Measurements from ENCODE around the gene ENTPD5. TPM values are rescaled to one million over a fixed set of nuclear protein-coding genes. Genes with fewer than 3 reads are reported as not detected.

ENTPD5 gene
- total and polyA plus RNA-seq, 4 donors, result 38.1 to 276 (median 76.5) TPM

DNA sequence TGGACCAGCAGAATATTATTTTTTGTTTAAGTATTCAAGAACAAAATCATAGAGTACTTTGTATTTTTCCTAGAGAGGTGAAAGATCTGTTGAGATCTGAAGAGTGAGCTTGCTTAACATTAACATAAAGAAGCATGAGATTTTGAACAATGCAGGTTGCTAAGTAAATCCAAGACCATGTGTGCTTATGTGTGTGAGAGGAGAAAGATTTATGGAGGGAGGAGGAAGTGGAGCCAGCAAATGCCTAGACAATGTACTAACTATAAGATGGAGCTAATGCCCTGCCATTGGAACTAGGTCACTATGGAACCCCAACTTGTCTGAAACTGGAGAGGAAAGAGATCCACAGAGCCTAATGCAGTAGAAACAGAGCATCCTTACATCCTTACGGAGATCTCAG lies 82.5 kb downstream of the ENTPD5 start:
- Histone ChIP-seq H3K36me3 (ENCODE audit: control insufficient read depth in 4 of 4, insufficient read depth in 3 of 4, low read depth in 1 of 4, low read length in 3 of 4) (peaks cover 0 to 41% (median 24%) of the 10 kb centered on the region in 4 donors), H3K9ac (ENCODE audit: low read depth in 1 of 2, low read length in 2 of 2) (no peak overlapping the region), H3K4me3 (ENCODE audit: low read depth in 1 of 3, low read length in 3 of 3) (no peak overlapping the region), H3K27me3 (ENCODE audit: control insufficient read depth in 4 of 4, insufficient read depth in 4 of 4, low read length in 3 of 4) (no peaks in the 10 kb centered on the region), H3K4me1 (ENCODE audit: control insufficient read depth in 4 of 4, insufficient read depth in 4 of 4, low read length in 3 of 4) (no peaks in the 10 kb centered on the region), H3K9me3 (ENCODE audit: control insufficient read depth in 4 of 4, low read length in 3 of 4) (no peaks in the 10 kb centered on the region), H3K27ac (ENCODE audit: low read depth in 1 of 2, low read length in 2 of 2) (no peak overlapping the region)
- TF ChIP-seq, protein P1, sequence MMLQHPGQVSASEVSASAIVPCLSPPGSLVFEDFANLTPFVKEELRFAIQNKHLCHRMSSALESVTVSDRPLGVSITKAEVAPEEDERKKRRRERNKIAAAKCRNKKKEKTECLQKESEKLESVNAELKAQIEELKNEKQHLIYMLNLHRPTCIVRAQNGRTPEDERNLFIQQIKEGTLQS (IDR thresholded peaks at IDR 0.05), result no peak
- TF ChIP-seq RXRA (IDR thresholded peaks at IDR 0.05) (no peak), YY1 (IDR thresholded peaks at IDR 0.05) (no peak), HNF4G (IDR thresholded peaks at IDR 0.05) (no peak), RAD21 (IDR thresholded peaks at IDR 0.05) (no peak)
- TF ChIP-seq, protein P2, sequence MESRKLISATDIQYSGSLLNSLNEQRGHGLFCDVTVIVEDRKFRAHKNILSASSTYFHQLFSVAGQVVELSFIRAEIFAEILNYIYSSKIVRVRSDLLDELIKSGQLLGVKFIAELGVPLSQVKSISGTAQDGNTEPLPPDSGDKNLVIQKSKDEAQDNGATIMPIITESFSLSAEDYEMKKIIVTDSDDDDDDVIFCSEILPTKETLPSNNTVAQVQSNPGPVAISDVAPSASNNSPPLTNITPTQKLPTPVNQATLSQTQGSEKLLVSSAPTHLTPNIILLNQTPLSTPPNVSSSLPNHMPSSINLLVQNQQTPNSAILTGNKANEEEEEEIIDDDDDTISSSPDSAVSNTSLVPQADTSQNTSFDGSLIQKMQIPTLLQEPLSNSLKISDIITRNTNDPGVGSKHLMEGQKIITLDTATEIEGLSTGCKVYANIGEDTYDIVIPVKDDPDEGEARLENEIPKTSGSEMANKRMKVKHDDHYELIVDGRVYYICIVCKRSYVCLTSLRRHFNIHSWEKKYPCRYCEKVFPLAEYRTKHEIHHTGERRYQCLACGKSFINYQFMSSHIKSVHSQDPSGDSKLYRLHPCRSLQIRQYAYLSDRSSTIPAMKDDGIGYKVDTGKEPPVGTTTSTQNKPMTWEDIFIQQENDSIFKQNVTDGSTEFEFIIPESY (IDR thresholded peaks at IDR 0.05), result no peak
- TF ChIP-seq, protein P3, sequence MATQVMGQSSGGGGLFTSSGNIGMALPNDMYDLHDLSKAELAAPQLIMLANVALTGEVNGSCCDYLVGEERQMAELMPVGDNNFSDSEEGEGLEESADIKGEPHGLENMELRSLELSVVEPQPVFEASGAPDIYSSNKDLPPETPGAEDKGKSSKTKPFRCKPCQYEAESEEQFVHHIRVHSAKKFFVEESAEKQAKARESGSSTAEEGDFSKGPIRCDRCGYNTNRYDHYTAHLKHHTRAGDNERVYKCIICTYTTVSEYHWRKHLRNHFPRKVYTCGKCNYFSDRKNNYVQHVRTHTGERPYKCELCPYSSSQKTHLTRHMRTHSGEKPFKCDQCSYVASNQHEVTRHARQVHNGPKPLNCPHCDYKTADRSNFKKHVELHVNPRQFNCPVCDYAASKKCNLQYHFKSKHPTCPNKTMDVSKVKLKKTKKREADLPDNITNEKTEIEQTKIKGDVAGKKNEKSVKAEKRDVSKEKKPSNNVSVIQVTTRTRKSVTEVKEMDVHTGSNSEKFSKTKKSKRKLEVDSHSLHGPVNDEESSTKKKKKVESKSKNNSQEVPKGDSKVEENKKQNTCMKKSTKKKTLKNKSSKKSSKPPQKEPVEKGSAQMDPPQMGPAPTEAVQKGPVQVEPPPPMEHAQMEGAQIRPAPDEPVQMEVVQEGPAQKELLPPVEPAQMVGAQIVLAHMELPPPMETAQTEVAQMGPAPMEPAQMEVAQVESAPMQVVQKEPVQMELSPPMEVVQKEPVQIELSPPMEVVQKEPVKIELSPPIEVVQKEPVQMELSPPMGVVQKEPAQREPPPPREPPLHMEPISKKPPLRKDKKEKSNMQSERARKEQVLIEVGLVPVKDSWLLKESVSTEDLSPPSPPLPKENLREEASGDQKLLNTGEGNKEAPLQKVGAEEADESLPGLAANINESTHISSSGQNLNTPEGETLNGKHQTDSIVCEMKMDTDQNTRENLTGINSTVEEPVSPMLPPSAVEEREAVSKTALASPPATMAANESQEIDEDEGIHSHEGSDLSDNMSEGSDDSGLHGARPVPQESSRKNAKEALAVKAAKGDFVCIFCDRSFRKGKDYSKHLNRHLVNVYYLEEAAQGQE (IDR thresholded peaks at IDR 0.05), result no peak
- TF ChIP-seq, protein P4, sequence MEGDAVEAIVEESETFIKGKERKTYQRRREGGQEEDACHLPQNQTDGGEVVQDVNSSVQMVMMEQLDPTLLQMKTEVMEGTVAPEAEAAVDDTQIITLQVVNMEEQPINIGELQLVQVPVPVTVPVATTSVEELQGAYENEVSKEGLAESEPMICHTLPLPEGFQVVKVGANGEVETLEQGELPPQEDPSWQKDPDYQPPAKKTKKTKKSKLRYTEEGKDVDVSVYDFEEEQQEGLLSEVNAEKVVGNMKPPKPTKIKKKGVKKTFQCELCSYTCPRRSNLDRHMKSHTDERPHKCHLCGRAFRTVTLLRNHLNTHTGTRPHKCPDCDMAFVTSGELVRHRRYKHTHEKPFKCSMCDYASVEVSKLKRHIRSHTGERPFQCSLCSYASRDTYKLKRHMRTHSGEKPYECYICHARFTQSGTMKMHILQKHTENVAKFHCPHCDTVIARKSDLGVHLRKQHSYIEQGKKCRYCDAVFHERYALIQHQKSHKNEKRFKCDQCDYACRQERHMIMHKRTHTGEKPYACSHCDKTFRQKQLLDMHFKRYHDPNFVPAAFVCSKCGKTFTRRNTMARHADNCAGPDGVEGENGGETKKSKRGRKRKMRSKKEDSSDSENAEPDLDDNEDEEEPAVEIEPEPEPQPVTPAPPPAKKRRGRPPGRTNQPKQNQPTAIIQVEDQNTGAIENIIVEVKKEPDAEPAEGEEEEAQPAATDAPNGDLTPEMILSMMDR (IDR thresholded peaks at IDR 0.05; ENCODE audit: low read depth, low read length, missing input control), result no peak
- no peak for DNase-seq (ENCODE audit: low spot score)
- 97% methylated on average over 1 of the region's 1 CpG for WGBS

DNA sequence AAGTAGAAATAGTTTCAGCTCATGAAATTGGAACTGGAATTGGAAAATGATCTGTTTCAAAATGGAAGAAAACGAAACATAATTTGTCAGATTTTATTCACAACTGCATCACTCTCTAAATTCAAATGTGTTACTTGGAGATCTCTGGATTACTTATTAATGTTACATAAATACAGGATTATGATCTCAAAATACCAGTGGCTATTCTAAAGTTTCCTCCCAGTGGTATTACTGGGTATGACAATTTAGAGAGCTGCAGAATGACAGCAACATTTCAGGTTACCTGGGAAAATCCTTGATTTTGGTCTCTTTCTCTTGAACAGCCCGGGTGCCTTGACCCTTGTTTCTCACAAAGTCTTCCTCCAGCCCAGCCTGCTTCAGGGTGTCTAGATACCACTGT lies 83.4 kb downstream of the ENTPD5 start:
- no peaks in the 10 kb centered on the region for H3K27me3 ChIP-seq (ENCODE audit: control insufficient read depth in 4 of 4, insufficient read depth in 4 of 4, low read length in 3 of 4)
- no peak overlapping the region for H3K27ac ChIP-seq (ENCODE audit: low read depth in 1 of 2, low read length in 2 of 2)
- TF ChIP-seq RAD21 (IDR thresholded peaks at IDR 0.05), result peak in 1 of 2 donors; percentile 57
- no peak for TF ChIP-seq TAF1 (conservative IDR thresholded peaks at IDR 0.05)
- TF ChIP-seq, protein P4 (IDR thresholded peaks at IDR 0.05; ENCODE audit: low read depth, low read length, missing input control), result peak; percentile 22
- H3K9me3 ChIP-seq (ENCODE audit: control insufficient read depth in 4 of 4, low read length in 3 of 4), result no peaks in the 10 kb centered on the region
- peaks cover 0 to 49% (median 29%) of the 10 kb centered on the region in 4 donors for H3K36me3 ChIP-seq (ENCODE audit: control insufficient read depth in 4 of 4, insufficient read depth in 3 of 4, low read depth in 1 of 4, low read length in 3 of 4)
- no peak overlapping the region for H3K4me3 ChIP-seq (ENCODE audit: low read depth in 1 of 3, low read length in 3 of 3)
- H3K9ac ChIP-seq (ENCODE audit: low read depth in 1 of 2, low read length in 2 of 2), result no peak overlapping the region
- H3K4me1 ChIP-seq (ENCODE audit: control insufficient read depth in 4 of 4, insufficient read depth in 4 of 4, low read length in 3 of 4), result no peaks in the 10 kb centered on the region
- DNase-seq (ENCODE audit: low spot score), result no peak
- 84% methylated on average over 2 of the region's 2 CpGs for WGBS

Data from liver (tissue), 9 donors.